ENCODE measurements around the gene MSLN. TPM values are rescaled to one million over a fixed set of nuclear protein-coding genes. Genes with fewer than 3 reads are reported as not detected.

MSLN gene
- total RNA-seq, 3 donors from 2014 or later = 0.08 TPM; not detected in 2

- no peak for DNase-seq
- H3K36me3 Mint-ChIP-seq (ENCODE audit: insufficient read depth) = peaks cover 5% of the 10 kb centered on the region
- no peak for ATAC-seq
- no peaks in the 10 kb centered on the region for H3K9me3 Mint-ChIP-seq
- H3K4me1 Mint-ChIP-seq (ENCODE audit: low read depth) = peaks cover 7% of the 10 kb centered on the region
- H3K27me3 Mint-ChIP-seq (ENCODE audit: low read depth) = no peaks in the 10 kb centered on the region
- peak overlapping the region; percentile 68 for H3K4me3 Mint-ChIP-seq
Measured at GRCh38 chr16:790086-790485, 29.6 kb downstream of the MSLN start.

GRCh38 chr16:791131-791530, 30.6 kb downstream of the MSLN start:
- Mint-ChIP-seq H3K27me3 (ENCODE audit: low read depth) (no peaks in the 10 kb centered on the region), H3K4me1 (ENCODE audit: low read depth) (peaks cover 7% of the 10 kb centered on the region), H3K9me3 (no peaks in the 10 kb centered on the region), H3K36me3 (ENCODE audit: insufficient read depth) (peaks cover 5% of the 10 kb centered on the region), H3K4me3 (no peak overlapping the region)
- DNase-seq (no peak), ATAC-seq (no peak)

- H3K9me3 Mint-ChIP-seq = no peaks in the 10 kb centered on the region
- peaks cover 1% of the 10 kb centered on the region for H3K4me1 Mint-ChIP-seq (ENCODE audit: low read depth)
- ATAC-seq (no peak), DNase-seq (no peak)
- H3K27me3 Mint-ChIP-seq (ENCODE audit: low read depth) = no peaks in the 10 kb centered on the region
- peaks cover 5% of the 10 kb centered on the region for H3K36me3 Mint-ChIP-seq (ENCODE audit: insufficient read depth)
- no peak overlapping the region for H3K4me3 Mint-ChIP-seq
Measured at GRCh38 chr16:792221-792995, 31.9 kb downstream of the MSLN start.

GRCh38 chr16:793414-793813, 32.9 kb downstream of the MSLN start:
- DNase-seq = no peak

GRCh38 chr16:794091-794822, 33.7 kb downstream of the MSLN start:
- ATAC-seq (no peak), DNase-seq (no peak)
- H3K27me3 Mint-ChIP-seq (ENCODE audit: low read depth) = peaks cover 11% of the 10 kb centered on the region
- peaks cover 5% of the 10 kb centered on the region for H3K36me3 Mint-ChIP-seq (ENCODE audit: insufficient read depth)
- H3K4me3 Mint-ChIP-seq = no peak overlapping the region
- peaks cover 1% of the 10 kb centered on the region for H3K4me1 Mint-ChIP-seq (ENCODE audit: low read depth)
- H3K9me3 Mint-ChIP-seq = no peaks in the 10 kb centered on the region

More at GRCh38 chr16:793414-793813, 32.9 kb downstream of the MSLN start:
- ATAC-seq = no peak
- H3K36me3 Mint-ChIP-seq (ENCODE audit: insufficient read depth) = peaks cover 5% of the 10 kb centered on the region
- no peaks in the 10 kb centered on the region for H3K9me3 Mint-ChIP-seq
- peaks cover 5% of the 10 kb centered on the region for H3K27me3 Mint-ChIP-seq (ENCODE audit: low read depth)
- peaks cover 1% of the 10 kb centered on the region for H3K4me1 Mint-ChIP-seq (ENCODE audit: low read depth)
- no peak overlapping the region for H3K4me3 Mint-ChIP-seq

- Mint-ChIP-seq H3K4me1 (ENCODE audit: low read depth) (no peaks in the 10 kb centered on the region), H3K4me3 (no peak overlapping the region), H3K27me3 (ENCODE audit: low read depth) (peaks cover 11% of the 10 kb centered on the region), H3K36me3 (ENCODE audit: insufficient read depth) (peaks cover 5% of the 10 kb centered on the region), H3K9me3 (no peaks in the 10 kb centered on the region)
- ATAC-seq = no peak
- no peak for DNase-seq
Measured at GRCh38 chr16:794853-795466, 34.4 kb downstream of the MSLN start.

- no peaks in the 10 kb centered on the region for H3K9me3 Mint-ChIP-seq
- peaks cover 5% of the 10 kb centered on the region for H3K36me3 Mint-ChIP-seq (ENCODE audit: insufficient read depth)
- ATAC-seq (no peak), DNase-seq (no peak)
- no peaks in the 10 kb centered on the region for H3K4me1 Mint-ChIP-seq (ENCODE audit: low read depth)
- no peak overlapping the region for H3K4me3 Mint-ChIP-seq
- H3K27me3 Mint-ChIP-seq (ENCODE audit: low read depth) = peaks cover 11% of the 10 kb centered on the region
Measured at GRCh38 chr16:795580-796229, 35.2 kb downstream of the MSLN start.

- Mint-ChIP-seq H3K27me3 (ENCODE audit: low read depth) (peaks cover 11% of the 10 kb centered on the region), H3K4me1 (ENCODE audit: low read depth) (no peaks in the 10 kb centered on the region), H3K36me3 (ENCODE audit: insufficient read depth) (peaks cover 2% of the 10 kb centered on the region), H3K4me3 (no peak overlapping the region), H3K9me3 (no peaks in the 10 kb centered on the region)
- DNase-seq = no peak
- ATAC-seq = no peak
Measured at GRCh38 chr16:796296-797119, 36.0 kb downstream of the MSLN start.

GRCh38 chr16:797120-797420, 36.5 kb downstream of the MSLN start:
- Mint-ChIP-seq H3K4me1 (ENCODE audit: low read depth) (no peaks in the 10 kb centered on the region), H3K27me3 (ENCODE audit: low read depth) (peaks cover 12% of the 10 kb centered on the region), H3K9me3 (no peaks in the 10 kb centered on the region), H3K4me3 (no peak overlapping the region), H3K36me3 (ENCODE audit: insufficient read depth) (no peaks in the 10 kb centered on the region)
- no peak for DNase-seq
- peak; percentile 48 to 67 for ATAC-seq

GRCh38 chr16:797686-798085, 37.2 kb downstream of the MSLN start:
- Mint-ChIP-seq H3K4me1 (ENCODE audit: low read depth) (no peaks in the 10 kb centered on the region), H3K4me3 (no peak overlapping the region), H3K36me3 (ENCODE audit: insufficient read depth) (no peaks in the 10 kb centered on the region), H3K27me3 (ENCODE audit: low read depth) (peaks cover 16% of the 10 kb centered on the region), H3K9me3 (no peaks in the 10 kb centered on the region)
- ATAC-seq = no peak
- no peak for DNase-seq

- no peaks in the 10 kb centered on the region for H3K9me3 Mint-ChIP-seq
- no peak overlapping the region for H3K4me3 Mint-ChIP-seq
Measured at GRCh38 chr16:798666-799065, 38.1 kb downstream of the MSLN start.

GRCh38 chr16:799111-799947, 38.8 kb downstream of the MSLN start:
- DNase-seq (no peak), ATAC-seq (no peak)
- H3K4me1 Mint-ChIP-seq (ENCODE audit: low read depth) = no peaks in the 10 kb centered on the region
- H3K36me3 Mint-ChIP-seq (ENCODE audit: insufficient read depth) = no peaks in the 10 kb centered on the region
- H3K27me3 Mint-ChIP-seq (ENCODE audit: low read depth) = peaks cover 20% of the 10 kb centered on the region
- no peak overlapping the region for H3K4me3 Mint-ChIP-seq
- H3K9me3 Mint-ChIP-seq = no peaks in the 10 kb centered on the region

More at GRCh38 chr16:798666-799065, 38.1 kb downstream of the MSLN start:
- no peaks in the 10 kb centered on the region for H3K36me3 Mint-ChIP-seq (ENCODE audit: insufficient read depth)
- ATAC-seq (no peak), DNase-seq (no peak)
- peaks cover 20% of the 10 kb centered on the region for H3K27me3 Mint-ChIP-seq (ENCODE audit: low read depth)
- no peaks in the 10 kb centered on the region for H3K4me1 Mint-ChIP-seq (ENCODE audit: low read depth)
